NT2/D1 (cell line): ENCODE results near the gene DENND5B.

Source experiments
- SUZ12 ChIP-seq: IDR thresholded peaks from 2 replicates; pipeline ENCODE4 v1.6.1; 2011; ENCODE audit not compliant: insufficient read length, insufficient read depth; ENCODE audit errors: extremely low read depth
- YY1 ChIP-seq: IDR thresholded peaks from 2 replicates; pipeline ENCODE4 v1.6.1; 2011; ENCODE audit not compliant: insufficient read length, insufficient read depth

DNA sequence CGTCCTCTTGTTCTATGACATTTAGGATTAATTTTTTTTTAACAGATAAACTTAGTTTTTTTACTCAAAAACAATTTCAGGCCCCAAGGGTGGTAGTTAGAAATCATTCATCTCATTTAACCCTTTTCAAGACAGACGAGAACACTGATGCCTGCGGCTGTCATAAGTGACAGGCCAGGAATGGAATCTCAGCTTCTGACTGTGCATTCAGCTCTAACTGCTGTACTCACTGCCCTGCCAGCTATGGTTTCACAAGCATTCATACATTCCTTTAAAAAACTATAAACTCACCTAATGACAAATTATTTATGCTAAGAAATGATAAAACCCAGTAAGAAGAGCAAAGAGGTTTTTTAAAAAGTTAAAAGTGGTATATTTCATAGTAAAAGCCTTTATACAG, 8.8 kb downstream of the DENND5B start:
- TF ChIP-seq YY1 (no peak), SUZ12 (no peak)
